Measurements from ENCODE around the gene OR2H2. TPM values are rescaled to one million over a fixed set of nuclear protein-coding genes. Genes with fewer than 3 reads are reported as not detected.

The OR2H2 gene
- total and polyA plus RNA-seq, 4 donors, result not detected

DNA sequence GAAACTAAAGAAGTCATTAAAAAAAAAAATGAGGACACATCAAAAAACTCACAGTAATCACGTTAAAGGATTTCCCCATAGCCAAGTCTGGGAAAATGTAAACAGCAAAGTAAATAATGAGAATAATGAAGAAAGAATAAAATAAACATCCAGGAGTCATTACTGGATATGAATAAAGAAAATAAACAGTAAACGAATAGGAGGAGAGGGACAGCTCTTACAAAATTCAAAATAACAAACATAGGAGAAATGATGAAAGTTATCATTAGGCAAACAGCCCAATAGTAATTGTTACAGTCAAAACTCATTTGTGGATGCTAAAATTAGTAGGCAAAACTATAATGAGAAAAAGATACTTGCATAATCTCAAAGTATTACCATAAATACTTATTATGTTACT lies 17.4 kb upstream of the OR2H2 start:
- Histone ChIP-seq H3K27me3 (ENCODE audit: control insufficient read depth in 4 of 4, insufficient read depth in 4 of 4, low read length in 3 of 4) (peaks cover 0 to 8% (median 0%) of the 10 kb centered on the region in 4 donors), H3K9me3 (ENCODE audit: control insufficient read depth in 4 of 4, low read length in 3 of 4) (no peaks in the 10 kb centered on the region), H3K4me3 (ENCODE audit: low read depth in 1 of 3, low read length in 3 of 3) (no peak overlapping the region), H3K27ac (ENCODE audit: low read depth in 1 of 2, low read length in 2 of 2) (no peak overlapping the region), H3K9ac (ENCODE audit: low read depth in 1 of 2, low read length in 2 of 2) (no peak overlapping the region), H3K36me3 (ENCODE audit: control insufficient read depth in 4 of 4, insufficient read depth in 3 of 4, low read depth in 1 of 4, low read length in 3 of 4) (no peaks in the 10 kb centered on the region), H3K4me1 (ENCODE audit: control insufficient read depth in 4 of 4, insufficient read depth in 4 of 4, low read length in 3 of 4) (no peaks in the 10 kb centered on the region)
- WGBS, result 40% methylated on average over 2 of the region's 2 CpGs
- no peak for DNase-seq (ENCODE audit: low spot score)
- TF ChIP-seq HNF4A (conservative IDR thresholded peaks at IDR 0.05) (no peak), SP1 (IDR thresholded peaks at IDR 0.05) (no peak), TAF1 (conservative IDR thresholded peaks at IDR 0.05) (no peak), RXRA (IDR thresholded peaks at IDR 0.05) (no peak), YY1 (IDR thresholded peaks at IDR 0.05) (no peak), FOXA2 (IDR thresholded peaks at IDR 0.05) (no peak), FOXA1 (IDR thresholded peaks at IDR 0.05) (no peak), JUND (IDR thresholded peaks at IDR 0.05) (no peak), RAD21 (IDR thresholded peaks at IDR 0.05) (no peak), GABPA (IDR thresholded peaks at IDR 0.05 in 1 of 2, conservative IDR thresholded peaks at IDR 0.05 in 1 of 2) (no peak), HNF4G (IDR thresholded peaks at IDR 0.05) (no peak), NR2F2 (IDR thresholded peaks at IDR 0.05) (no peak), EGR1 (IDR thresholded peaks at IDR 0.05; ENCODE audit: low read depth in 2 of 2) (no peak)
- TF ChIP-seq, protein P1, sequence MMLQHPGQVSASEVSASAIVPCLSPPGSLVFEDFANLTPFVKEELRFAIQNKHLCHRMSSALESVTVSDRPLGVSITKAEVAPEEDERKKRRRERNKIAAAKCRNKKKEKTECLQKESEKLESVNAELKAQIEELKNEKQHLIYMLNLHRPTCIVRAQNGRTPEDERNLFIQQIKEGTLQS (IDR thresholded peaks at IDR 0.05), result no peak
- TF ChIP-seq, protein P2, sequence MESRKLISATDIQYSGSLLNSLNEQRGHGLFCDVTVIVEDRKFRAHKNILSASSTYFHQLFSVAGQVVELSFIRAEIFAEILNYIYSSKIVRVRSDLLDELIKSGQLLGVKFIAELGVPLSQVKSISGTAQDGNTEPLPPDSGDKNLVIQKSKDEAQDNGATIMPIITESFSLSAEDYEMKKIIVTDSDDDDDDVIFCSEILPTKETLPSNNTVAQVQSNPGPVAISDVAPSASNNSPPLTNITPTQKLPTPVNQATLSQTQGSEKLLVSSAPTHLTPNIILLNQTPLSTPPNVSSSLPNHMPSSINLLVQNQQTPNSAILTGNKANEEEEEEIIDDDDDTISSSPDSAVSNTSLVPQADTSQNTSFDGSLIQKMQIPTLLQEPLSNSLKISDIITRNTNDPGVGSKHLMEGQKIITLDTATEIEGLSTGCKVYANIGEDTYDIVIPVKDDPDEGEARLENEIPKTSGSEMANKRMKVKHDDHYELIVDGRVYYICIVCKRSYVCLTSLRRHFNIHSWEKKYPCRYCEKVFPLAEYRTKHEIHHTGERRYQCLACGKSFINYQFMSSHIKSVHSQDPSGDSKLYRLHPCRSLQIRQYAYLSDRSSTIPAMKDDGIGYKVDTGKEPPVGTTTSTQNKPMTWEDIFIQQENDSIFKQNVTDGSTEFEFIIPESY (IDR thresholded peaks at IDR 0.05), result no peak
- TF ChIP-seq, protein P3, sequence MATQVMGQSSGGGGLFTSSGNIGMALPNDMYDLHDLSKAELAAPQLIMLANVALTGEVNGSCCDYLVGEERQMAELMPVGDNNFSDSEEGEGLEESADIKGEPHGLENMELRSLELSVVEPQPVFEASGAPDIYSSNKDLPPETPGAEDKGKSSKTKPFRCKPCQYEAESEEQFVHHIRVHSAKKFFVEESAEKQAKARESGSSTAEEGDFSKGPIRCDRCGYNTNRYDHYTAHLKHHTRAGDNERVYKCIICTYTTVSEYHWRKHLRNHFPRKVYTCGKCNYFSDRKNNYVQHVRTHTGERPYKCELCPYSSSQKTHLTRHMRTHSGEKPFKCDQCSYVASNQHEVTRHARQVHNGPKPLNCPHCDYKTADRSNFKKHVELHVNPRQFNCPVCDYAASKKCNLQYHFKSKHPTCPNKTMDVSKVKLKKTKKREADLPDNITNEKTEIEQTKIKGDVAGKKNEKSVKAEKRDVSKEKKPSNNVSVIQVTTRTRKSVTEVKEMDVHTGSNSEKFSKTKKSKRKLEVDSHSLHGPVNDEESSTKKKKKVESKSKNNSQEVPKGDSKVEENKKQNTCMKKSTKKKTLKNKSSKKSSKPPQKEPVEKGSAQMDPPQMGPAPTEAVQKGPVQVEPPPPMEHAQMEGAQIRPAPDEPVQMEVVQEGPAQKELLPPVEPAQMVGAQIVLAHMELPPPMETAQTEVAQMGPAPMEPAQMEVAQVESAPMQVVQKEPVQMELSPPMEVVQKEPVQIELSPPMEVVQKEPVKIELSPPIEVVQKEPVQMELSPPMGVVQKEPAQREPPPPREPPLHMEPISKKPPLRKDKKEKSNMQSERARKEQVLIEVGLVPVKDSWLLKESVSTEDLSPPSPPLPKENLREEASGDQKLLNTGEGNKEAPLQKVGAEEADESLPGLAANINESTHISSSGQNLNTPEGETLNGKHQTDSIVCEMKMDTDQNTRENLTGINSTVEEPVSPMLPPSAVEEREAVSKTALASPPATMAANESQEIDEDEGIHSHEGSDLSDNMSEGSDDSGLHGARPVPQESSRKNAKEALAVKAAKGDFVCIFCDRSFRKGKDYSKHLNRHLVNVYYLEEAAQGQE (IDR thresholded peaks at IDR 0.05), result no peak
- TF ChIP-seq, protein P4, sequence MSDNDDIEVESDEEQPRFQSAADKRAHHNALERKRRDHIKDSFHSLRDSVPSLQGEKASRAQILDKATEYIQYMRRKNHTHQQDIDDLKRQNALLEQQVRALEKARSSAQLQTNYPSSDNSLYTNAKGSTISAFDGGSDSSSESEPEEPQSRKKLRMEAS (IDR thresholded peaks at IDR 0.05), result no peak
- TF ChIP-seq, protein P5, sequence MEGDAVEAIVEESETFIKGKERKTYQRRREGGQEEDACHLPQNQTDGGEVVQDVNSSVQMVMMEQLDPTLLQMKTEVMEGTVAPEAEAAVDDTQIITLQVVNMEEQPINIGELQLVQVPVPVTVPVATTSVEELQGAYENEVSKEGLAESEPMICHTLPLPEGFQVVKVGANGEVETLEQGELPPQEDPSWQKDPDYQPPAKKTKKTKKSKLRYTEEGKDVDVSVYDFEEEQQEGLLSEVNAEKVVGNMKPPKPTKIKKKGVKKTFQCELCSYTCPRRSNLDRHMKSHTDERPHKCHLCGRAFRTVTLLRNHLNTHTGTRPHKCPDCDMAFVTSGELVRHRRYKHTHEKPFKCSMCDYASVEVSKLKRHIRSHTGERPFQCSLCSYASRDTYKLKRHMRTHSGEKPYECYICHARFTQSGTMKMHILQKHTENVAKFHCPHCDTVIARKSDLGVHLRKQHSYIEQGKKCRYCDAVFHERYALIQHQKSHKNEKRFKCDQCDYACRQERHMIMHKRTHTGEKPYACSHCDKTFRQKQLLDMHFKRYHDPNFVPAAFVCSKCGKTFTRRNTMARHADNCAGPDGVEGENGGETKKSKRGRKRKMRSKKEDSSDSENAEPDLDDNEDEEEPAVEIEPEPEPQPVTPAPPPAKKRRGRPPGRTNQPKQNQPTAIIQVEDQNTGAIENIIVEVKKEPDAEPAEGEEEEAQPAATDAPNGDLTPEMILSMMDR (IDR thresholded peaks at IDR 0.05; ENCODE audit: low read depth, low read length, missing input control), result no peak

All from liver (tissue), 9 donors.